K562 (cell line): ENCODE data around the gene PTPRG.

Source experiments
- ATF7 ChIP-seq: fragments of 450-650 bp; IDR thresholded peaks from 2 replicates; pipeline ENCODE4 v1.7.1; 2014; ENCODE audit warnings: mild to moderate bottlenecking, moderate library complexity
- BRD4 ChIP-seq: fragments of 200-600 bp; sonication (generic); IDR thresholded peaks from 2 replicates; pipeline ENCODE4 v1.6.1; 2017; ENCODE audit warnings: inconsistent platforms
- EP300 ChIP-seq: IDR thresholded peaks from 2 replicates; pipeline ENCODE4 v1.6.1; 2012; ENCODE audit warnings: low read length, improper control_type of control experiment
- GATA2 ChIP-seq: sonication (generic); formaldehyde crosslinking; IDR thresholded peaks from 2 replicates; pipeline ENCODE4 v1.4.0; 2020; ENCODE audit warnings: mild to moderate bottlenecking, missing genetic modification reagents
- KDM5B ChIP-seq: fragments of 200-600 bp; sonication (generic); IDR thresholded peaks from 2 replicates; pipeline ENCODE4 v1.6.1; 2012; ENCODE audit warnings: low read depth, mild to moderate bottlenecking, moderate library complexity, low read length, control low read depth, inconsistent platforms; ENCODE audit not compliant: insufficient replicate concordance
- L3MBTL2 ChIP-seq: fragments of 450-650 bp; IDR thresholded peaks from 2 replicates; pipeline ENCODE4 v1.6.1; 2016; ENCODE audit warnings: mild to moderate bottlenecking, moderate library complexity
- MAFG ChIP-seq: fragments of 450-650 bp; conservative IDR thresholded peaks from 2 replicates; pipeline ENCODE4 v1.6.1; 2016; ENCODE audit warnings: missing genetic modification characterization, missing compliant biosample characterization
- NFIC ChIP-seq: fragments of 450-650 bp; IDR thresholded peaks from 2 replicates; pipeline ENCODE4 v1.6.1; 2017; ENCODE audit warnings: mild to moderate bottlenecking, inconsistent platforms
- NR2C2 ChIP-seq, 2 experiments: fragments of 200-800 bp in 1 of 2; sonication (Bioruptor generic) in 1 of 2; sonication (generic) in 1 of 2; formaldehyde crosslinking in 1 of 2; IDR thresholded peaks; 2 replicates each; pipeline versions ENCODE4 v1.6.1 to v1.8.0; 2016 to 2022; ENCODE audit warnings: mild to moderate bottlenecking in 1 of 2, missing compliant biosample characterization in 1 of 2, missing genetic modification characterization in 1 of 2, missing genetic modification reagents in 1 of 2
- POLR2AphosphoS5 ChIP-seq: IDR thresholded peaks from 2 replicates; pipeline ENCODE4 v1.6.1; 2011; ENCODE audit warnings: mild to moderate bottlenecking, low read depth, low read length, moderate library complexity; ENCODE audit not compliant: control insufficient read depth, insufficient read depth
- ZNF217 ChIP-seq: sonication (generic); formaldehyde crosslinking; IDR thresholded peaks from 2 replicates; pipeline ENCODE4 v1.8.0; 2022; ENCODE audit warnings: mild to moderate bottlenecking, missing genetic modification reagents
- TF ChIP-seq, protein P1 (sequence below), 3 experiments: IDR thresholded peaks in 2 of 3; conservative IDR thresholded peaks in 1 of 3; 2 replicates each; pipeline ENCODE4 v1.5.1; 2011 to 2012; ENCODE audit warnings: low read length in 3 of 3, mild to moderate bottlenecking in 3 of 3, control low read depth in 2 of 3, improper control_type of control experiment in 1 of 3, inconsistent platforms in 1 of 3, low read depth in 1 of 3, mixed read lengths in 1 of 3, moderate library complexity in 1 of 3; ENCODE audit not compliant: insufficient read depth in 2 of 3
- TF ChIP-seq, protein P2 (sequence below): sonication (generic); formaldehyde crosslinking; IDR thresholded peaks from 2 replicates; pipeline ENCODE4 v1.9.0; 2022; ENCODE audit warnings: mild to moderate bottlenecking, missing genetic modification reagents

DNA sequence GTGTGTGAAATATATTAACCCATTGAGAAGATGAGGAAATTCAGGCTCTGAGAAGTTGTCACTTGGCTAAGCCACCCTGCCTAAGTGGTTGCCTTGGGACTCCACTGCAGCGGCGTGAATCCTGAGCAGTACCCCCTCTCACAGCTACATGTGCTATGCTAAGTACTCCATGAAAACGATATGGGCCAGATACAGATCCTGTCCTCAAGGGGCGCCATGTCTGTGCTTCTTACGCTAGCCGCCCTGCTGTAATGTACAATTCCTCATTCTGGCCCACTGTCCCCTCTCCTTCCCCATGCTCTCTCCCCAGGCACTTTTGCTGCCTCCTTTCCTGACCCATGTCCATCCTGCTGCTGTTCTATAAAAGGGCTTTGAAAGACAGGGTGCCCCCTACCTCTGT is 671.7 kb downstream of the PTPRG start:
- TF ChIP-seq, protein P1, sequence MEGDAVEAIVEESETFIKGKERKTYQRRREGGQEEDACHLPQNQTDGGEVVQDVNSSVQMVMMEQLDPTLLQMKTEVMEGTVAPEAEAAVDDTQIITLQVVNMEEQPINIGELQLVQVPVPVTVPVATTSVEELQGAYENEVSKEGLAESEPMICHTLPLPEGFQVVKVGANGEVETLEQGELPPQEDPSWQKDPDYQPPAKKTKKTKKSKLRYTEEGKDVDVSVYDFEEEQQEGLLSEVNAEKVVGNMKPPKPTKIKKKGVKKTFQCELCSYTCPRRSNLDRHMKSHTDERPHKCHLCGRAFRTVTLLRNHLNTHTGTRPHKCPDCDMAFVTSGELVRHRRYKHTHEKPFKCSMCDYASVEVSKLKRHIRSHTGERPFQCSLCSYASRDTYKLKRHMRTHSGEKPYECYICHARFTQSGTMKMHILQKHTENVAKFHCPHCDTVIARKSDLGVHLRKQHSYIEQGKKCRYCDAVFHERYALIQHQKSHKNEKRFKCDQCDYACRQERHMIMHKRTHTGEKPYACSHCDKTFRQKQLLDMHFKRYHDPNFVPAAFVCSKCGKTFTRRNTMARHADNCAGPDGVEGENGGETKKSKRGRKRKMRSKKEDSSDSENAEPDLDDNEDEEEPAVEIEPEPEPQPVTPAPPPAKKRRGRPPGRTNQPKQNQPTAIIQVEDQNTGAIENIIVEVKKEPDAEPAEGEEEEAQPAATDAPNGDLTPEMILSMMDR (IDR thresholded peaks at IDR 0.05 in 2 of 3, conservative IDR thresholded peaks at IDR 0.05 in 1 of 3; ENCODE audit: insufficient read depth in 2 of 3, low read depth in 1 of 3, low read length in 3 of 3): peak; percentile 25 to 40 (median 26); a peak in 4 of 6 replicates
- no peak for TF ChIP-seq L3MBTL2
- no peak for TF ChIP-seq ZNF217 (CRISPR knock-in tag)
- no peak for TF ChIP-seq NFIC
- TF ChIP-seq MAFG (tag): no peak
- TF ChIP-seq, protein P2, sequence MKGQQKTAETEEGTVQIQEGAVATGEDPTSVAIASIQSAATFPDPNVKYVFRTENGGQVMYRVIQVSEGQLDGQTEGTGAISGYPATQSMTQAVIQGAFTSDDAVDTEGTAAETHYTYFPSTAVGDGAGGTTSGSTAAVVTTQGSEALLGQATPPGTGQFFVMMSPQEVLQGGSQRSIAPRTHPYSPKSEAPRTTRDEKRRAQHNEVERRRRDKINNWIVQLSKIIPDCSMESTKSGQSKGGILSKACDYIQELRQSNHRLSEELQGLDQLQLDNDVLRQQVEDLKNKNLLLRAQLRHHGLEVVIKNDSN (CRISPR knock-in tag): no peak
- TF ChIP-seq NR2C2 (CRISPR knock-in tag; IDR thresholded peaks at IDR 0.05): no peak
- TF ChIP-seq NR2C2 (tag; IDR thresholded peaks at IDR 0.05): no peak
- no peak for TF ChIP-seq GATA2 (CRISPR knock-in tag)
- TF ChIP-seq EP300: no peak
- no peak for TF ChIP-seq BRD4
- TF ChIP-seq POLR2AphosphoS5: no peak
- no peak for TF ChIP-seq KDM5B
- no peak for TF ChIP-seq ATF7
